HepG2 (cell line): ENCODE data around the gene ANGPTL2.

Experiments
- BCL3 ChIP-seq: sonication (generic); formaldehyde crosslinking; IDR thresholded peaks from 2 replicates; pipeline ENCODE4 v1.5.1; 2020; ENCODE audit warnings: mild to moderate bottlenecking, missing genetic modification reagents, moderate library complexity
- CTCF ChIP-seq: sonication (generic); formaldehyde crosslinking; IDR thresholded peaks from 2 replicates; pipeline ENCODE4 v1.5.0; 2020; ENCODE audit warnings: mild to moderate bottlenecking, missing genetic modification reagents, moderate library complexity
- EP300 ChIP-seq, 3 experiments: sonication (generic) in 1 of 3; formaldehyde crosslinking in 1 of 3; IDR thresholded peaks; 2 replicates each; pipeline versions ENCODE4 v1.5.1 to v1.6.1; 2011 to 2020; ENCODE audit warnings: low read depth in 2 of 3, low read length in 2 of 3, borderline replicate concordance in 1 of 3, improper control_type of control experiment in 1 of 3, mild to moderate bottlenecking in 1 of 3, missing genetic modification reagents in 1 of 3, moderate library complexity in 1 of 3
- POLR2A ChIP-seq, 2 experiments: IDR thresholded peaks; 2 replicates each; pipeline ENCODE4 v1.6.1; 2011; ENCODE audit warnings: low read depth in 2 of 2, low read length in 2 of 2, mild to moderate bottlenecking in 1 of 2, moderate library complexity in 1 of 2; ENCODE audit not compliant: insufficient read depth in 1 of 2
- PREB ChIP-seq: sonication (generic); formaldehyde crosslinking; IDR thresholded peaks from 2 replicates; pipeline ENCODE4 v1.4.0; 2020; ENCODE audit warnings: missing genetic modification reagents
- TBP ChIP-seq: sonication (generic); formaldehyde crosslinking; IDR thresholded peaks from 2 replicates; pipeline ENCODE4 v1.5.0; 2020; ENCODE audit warnings: missing genetic modification reagents
- U2AF1 ChIP-seq: fragments of 200-400 bp; formaldehyde crosslinking; optimal IDR thresholded peaks from 2 replicates; pipeline ENCODE3; 2017; ENCODE audit warnings: mild to moderate bottlenecking, low read depth, low read length
- ZBTB14 ChIP-seq: sonication (generic); formaldehyde crosslinking; IDR thresholded peaks from 2 replicates; pipeline ENCODE4 v1.4.0; 2020; ENCODE audit warnings: missing genetic modification reagents
- ZBTB20 ChIP-seq: sonication (generic); formaldehyde crosslinking; IDR thresholded peaks from 2 replicates; pipeline ENCODE4 v1.8.1; 2023; ENCODE audit warnings: missing genetic modification reagents, low read depth, mild to moderate bottlenecking, borderline replicate concordance
- ZBTB33 ChIP-seq: sonication (generic); formaldehyde crosslinking; IDR thresholded peaks from 2 replicates; pipeline ENCODE4 v1.4.0; 2020; ENCODE audit warnings: missing genetic modification reagents
- ZFP90 ChIP-seq: sonication (generic); formaldehyde crosslinking; IDR thresholded peaks from 2 replicates; pipeline ENCODE4 v1.8.0; 2022; ENCODE audit warnings: missing genetic modification reagents, mild to moderate bottlenecking, inconsistent platforms, borderline replicate concordance
- ZNF431 ChIP-seq: sonication (generic); formaldehyde crosslinking; IDR thresholded peaks from 2 replicates; pipeline ENCODE4 v1.9.0; 2022; ENCODE audit warnings: missing genetic modification reagents, low read depth, mild to moderate bottlenecking, borderline replicate concordance
- ZSCAN20 ChIP-seq: sonication (generic); formaldehyde crosslinking; IDR thresholded peaks from 2 replicates; pipeline ENCODE4 v1.4.0; 2020; ENCODE audit warnings: missing genetic modification reagents, mild to moderate bottlenecking, borderline replicate concordance

GRCh38 chr9:127058011-127058644 is 64.3 kb downstream of the ANGPTL2 start:
- no peak for TF ChIP-seq ZBTB14
- no peak for TF ChIP-seq ZBTB33 (CRISPR knock-in tag)
- TF ChIP-seq ZNF431 (CRISPR knock-in tag), result no peak
- no peak for TF ChIP-seq EP300 (IDR thresholded peaks at IDR 0.05; ENCODE audit: low read depth in 2 of 2, low read length in 2 of 2)
- no peak for TF ChIP-seq EP300 (CRISPR knock-in tag; IDR thresholded peaks at IDR 0.05; ENCODE audit: borderline replicate concordance)
- no peak for TF ChIP-seq ZFP90
- TF ChIP-seq TBP (CRISPR knock-in tag), result no peak
- TF ChIP-seq CTCF (CRISPR knock-in tag), result no peak
- TF ChIP-seq U2AF1, result no peak
- TF ChIP-seq ZBTB20, result no peak
- TF ChIP-seq BCL3 (CRISPR knock-in tag), result no peak
- no peak for TF ChIP-seq PREB (CRISPR knock-in tag)
- no peak for TF ChIP-seq ZSCAN20 (CRISPR knock-in tag)
- TF ChIP-seq POLR2A (IDR thresholded peaks at IDR 0.05; ENCODE audit: insufficient read depth in 1 of 2, low read depth in 2 of 2, low read length in 2 of 2), result no peak
